Ovary (tissue), 9 donors: ENCODE results near the gene OR5D14. TPM values are rescaled to one million over a fixed set of nuclear protein-coding genes. Genes with fewer than 3 reads are reported as not detected.

Experiments
- DNase-seq, 5 donors: peaks; one replicate each; pipeline ENCODE4 v3.0.0-alpha.2; 2019 to 2020
- H3K27ac ChIP-seq, 2 donors: fragments of 200-600 bp; one replicate each; pipeline versions ENCODE4 v1.5.1 to v1.8.0; 2019 to 2022
- H3K27me3 ChIP-seq: fragments of 200-600 bp; one replicate; pipeline ENCODE4 v1.8.0; 2022
- H3K36me3 ChIP-seq: fragments of 200-600 bp; sonication (generic); one replicate; pipeline ENCODE4 v1.5.1; 2019
- H3K4me1 ChIP-seq: one replicate; pipeline ENCODE4 v1.8.1; 2013; ENCODE audit warnings: mild to moderate bottlenecking, moderate library complexity; ENCODE audit not compliant: insufficient read depth
- H3K4me3 ChIP-seq: fragments of 200-600 bp; sonication (generic); one replicate; pipeline ENCODE4 v1.5.1; 2017
- H3K9me3 ChIP-seq, 2 donors: fragments of 200-600 bp in 1 of 2; sonication (generic) in 1 of 2; one replicate each; pipeline versions ENCODE4 v1.5.1 to v1.8.1; 2013 to 2019; ENCODE audit warnings: mild to moderate bottlenecking in 1 of 2, moderate library complexity in 1 of 2
- CTCF ChIP-seq, 3 donors: fragments of 450-650 bp in 2 of 3; fragments of 200-600 bp in 1 of 3; IDR thresholded peaks; one replicate each; pipeline versions ENCODE4 v1.5.1 to v1.8.0; 2016 to 2022; ENCODE audit warnings: antibody characterized with exemption in 3 of 3, mild to moderate bottlenecking in 1 of 3
- EP300 ChIP-seq: sonication (generic); formaldehyde crosslinking; IDR thresholded peaks from one replicate; pipeline ENCODE4 v1.6.1; 2017; ENCODE audit warnings: antibody characterized with exemption
- POLR2A ChIP-seq: fragments of 450-650 bp; IDR thresholded peaks from one replicate; pipeline ENCODE4 v1.6.1; 2017; ENCODE audit warnings: antibody characterized with exemption, mild to moderate bottlenecking, moderate library complexity
- whole genome bisulfite sequencing, 3 donors: extraction: QIAGEN DNeasy Blood & Tissue Kit in 1 of 3; methylation state at CpG; one replicate each; pipeline versions ENCODE4 v1.1.5 to v1.1.7; 2013 to 2017; 5-methylcytosine and 5-hydroxymethylcytosine counted together
- intact Hi-C, 4 donors: fragments of 100-400 bp; cut with DNase I; formaldehyde crosslinking; loops; one replicate each; pipeline versions ENCODE4 v1.11.0 to v1.15.1; 2022 to 2023
- polyA plus RNA-seq, 2 donors: library from polyadenylated mRNA; stranded (reverse); fragments of 200-250 nt in 1 of 2; fragments of 350-450 nt in 1 of 2; fragmentation: Illumina TruSeq in 1 of 2; extraction: RNeasy Lipid Tissue Mini Kit (QIAGEN cat#74804) in 1 of 2; gene quantifications; one replicate each; pipeline ENCODE4 v1.2.3, GENCODE V29; 2013 to 2014
- total RNA-seq, 7 donors: library from RNA; depleted of rRNA in 2 of 7; stranded (reverse); fragments of >200 nt in 2 of 7; fragmentation: NEBNext Ultra II Directional in 3 of 7; extraction: Animal tissue kit (Norgen Biotek cat#: 25700) in 3 of 7; gene quantifications; one replicate each; pipeline versions ENCODE4 v1.1.0 to v1.2.4, GENCODE V29; 2016 to 2023
- donor health status: DM: no; HTN: no; CAD: no; lungs with moderate emphysema.
- donor health status: DM: no; HTN: no; CAD: no.
- donor health status: Bipolar disorder and iron deficiency.
- donor health status: DM: yes; HTN: yes; CAD: no.
- donor health status: DM: no; HTN: no; CAD: no.
- donor health status: DM: yes; HTN: yes; CAD: no.

OR5D14 gene
- total and polyA plus RNA-seq, 9 donors, result not detected

GRCh38 chr11:55811067-55811466 is 15.7 kb downstream of the OR5D14 start, which contains the start of gene OR5L1:
TSS of gene OR5L1 (plus strand) at chr11:55811367. CDS start at chr11:55811467, 100 bp downstream.
- H3K9me3 ChIP-seq, result no peaks in the 10 kb centered on the region
- TF ChIP-seq EP300 (no peak), CTCF (IDR thresholded peaks at IDR 0.05) (no peak), POLR2A (no peak)
- H3K36me3 ChIP-seq, result no peaks in the 10 kb centered on the region
- no peak within 1 kb of the TSS for H3K4me3 ChIP-seq
- no peak within 1 kb of the TSS for H3K27ac ChIP-seq
- no peak for DNase-seq
- H3K27me3 ChIP-seq, result no peaks in the 10 kb centered on the region
- intact Hi-C loops, result no loop called here
- H3K4me1 ChIP-seq, result no peaks in the 10 kb centered on the region
- 42 to 88% (median 85%) methylated on average over 1 of the region's 1 CpG for WGBS, 3 donors

- H3K4me3 ChIP-seq, result no peak within 1 kb of the TSS
- WGBS, 3 donors, result 80 to 82% (median 80%) methylated on average over 5 of the region's 5 CpGs
- TF ChIP-seq EP300 (no peak), CTCF (IDR thresholded peaks at IDR 0.05) (no peak), POLR2A (no peak)
- no peak for DNase-seq
- intact Hi-C loops, result no loop called here
- no peaks in the 10 kb centered on the region for H3K36me3 ChIP-seq
- H3K9me3 ChIP-seq, result no peaks in the 10 kb centered on the region
- no peak within 1 kb of the TSS for H3K27ac ChIP-seq
- no peaks in the 10 kb centered on the region for H3K4me1 ChIP-seq
- H3K27me3 ChIP-seq, result no peaks in the 10 kb centered on the region
Measured at GRCh38 chr11:55819330-55819729, 24.0 kb downstream of the OR5D14 start, which contains the start of gene OR5D18. TSS of gene OR5D18 (plus strand) at chr11:55819630. CDS start at chr11:55819630, 0 bp downstream.

- H3K27ac ChIP-seq, result no peak within 1 kb of the TSS
- H3K9me3 ChIP-seq, result no peaks in the 10 kb centered on the region
- intact Hi-C loops, result no loop called here
- TF ChIP-seq EP300 (no peak), CTCF (IDR thresholded peaks at IDR 0.05) (no peak), POLR2A (no peak)
- H3K4me1 ChIP-seq, result no peaks in the 10 kb centered on the region
- no peaks in the 10 kb centered on the region for H3K27me3 ChIP-seq
- no peak within 1 kb of the TSS for H3K4me3 ChIP-seq
- DNase-seq, result no peak
- no peaks in the 10 kb centered on the region for H3K36me3 ChIP-seq
Measured at GRCh38 chr11:55826919-55827318, 31.6 kb downstream of the OR5D14 start, which contains the start of gene OR5L2. TSS of gene OR5L2 (plus strand) at chr11:55827219. CDS start at chr11:55827219, 0 bp downstream.

GRCh38 chr11:55838452-55838851 is 43.1 kb downstream of the OR5D14 start, which contains the start of gene OR5D16:
TSS of gene OR5D16 (plus strand) at chr11:55838752. CDS start at chr11:55838752, 0 bp downstream.
- H3K4me1 ChIP-seq, result no peaks in the 10 kb centered on the region
- no peak within 1 kb of the TSS for H3K4me3 ChIP-seq
- no peak within 1 kb of the TSS for H3K27ac ChIP-seq
- H3K36me3 ChIP-seq, result no peaks in the 10 kb centered on the region
- H3K27me3 ChIP-seq, result no peaks in the 10 kb centered on the region
- 19 to 33% (median 21%) methylated on average over 3 of the region's 3 CpGs for WGBS, 3 donors
- TF ChIP-seq EP300, result no peak
- TF ChIP-seq POLR2A, result no peak
- no peak for TF ChIP-seq CTCF (IDR thresholded peaks at IDR 0.05)
- intact Hi-C loops, result no loop called here
- DNase-seq, result no peak
- H3K9me3 ChIP-seq, result no peaks in the 10 kb centered on the region

Other genes with a start within 250 kb of the OR5D14 start
- gene OR4C15, start 241.1 kb upstream of the OR5D14 start, total RNA-seq, result not detected
- gene OR4C15, start 241.1 kb upstream of the OR5D14 start, polyA plus RNA-seq, result not detected
- not detected for gene OR4C16, start 223.4 kb upstream of the OR5D14 start, total RNA-seq
- gene OR4C16, start 223.4 kb upstream of the OR5D14 start, polyA plus RNA-seq, result not detected
- gene OR4C11, start 187.9 kb upstream of the OR5D14 start, total RNA-seq, result not detected
- gene OR4C11, start 187.9 kb upstream of the OR5D14 start, polyA plus RNA-seq, result not detected
- not detected for gene OR4P4, start 160.4 kb upstream of the OR5D14 start, total RNA-seq
- gene OR4P4, start 160.4 kb upstream of the OR5D14 start, polyA plus RNA-seq, result not detected
- gene OR4S2, start 147.2 kb upstream of the OR5D14 start, total RNA-seq, result not detected
- gene OR4S2, start 147.2 kb upstream of the OR5D14 start, polyA plus RNA-seq, result not detected
- gene OR4C6, start 133.4 kb upstream of the OR5D14 start, total RNA-seq, result not detected
- gene OR4C6, start 133.4 kb upstream of the OR5D14 start, polyA plus RNA-seq, result not detected
- gene OR5D13, start 22.1 kb upstream of the OR5D14 start, total RNA-seq, result not detected
- gene OR5D13, start 22.1 kb upstream of the OR5D14 start, polyA plus RNA-seq, result not detected
- gene OR5L1, start 15.8 kb downstream of the OR5D14 start, total RNA-seq, result not detected
- not detected for gene OR5L1, start 15.8 kb downstream of the OR5D14 start, polyA plus RNA-seq
- gene OR5D18, start 24.1 kb downstream of the OR5D14 start, total RNA-seq, result not detected
- not detected for gene OR5D18, start 24.1 kb downstream of the OR5D14 start, polyA plus RNA-seq
- gene OR5L2, start 31.7 kb downstream of the OR5D14 start, total RNA-seq, result not detected
- gene OR5L2, start 31.7 kb downstream of the OR5D14 start, polyA plus RNA-seq, result not detected
- not detected for gene OR5D16, start 43.2 kb downstream of the OR5D14 start, total RNA-seq
- gene OR5D16, start 43.2 kb downstream of the OR5D14 start, polyA plus RNA-seq, result not detected
- not detected for gene TRIM51, start 87.7 kb downstream of the OR5D14 start, total RNA-seq
- not detected for gene TRIM51, start 87.7 kb downstream of the OR5D14 start, polyA plus RNA-seq
- not detected for gene OR5W2, start 119.0 kb downstream of the OR5D14 start, total RNA-seq
- gene OR5W2, start 119.0 kb downstream of the OR5D14 start, polyA plus RNA-seq, result not detected
- gene OR5I1, start 140.8 kb downstream of the OR5D14 start, total RNA-seq, result not detected
- gene OR5I1, start 140.8 kb downstream of the OR5D14 start, polyA plus RNA-seq, result not detected
- not detected for gene OR10AG1, start 174.4 kb downstream of the OR5D14 start, total RNA-seq
- not detected for gene OR10AG1, start 174.4 kb downstream of the OR5D14 start, polyA plus RNA-seq
- gene OR5F1, start 199.1 kb downstream of the OR5D14 start, total RNA-seq, result not detected
- gene OR5F1, start 199.1 kb downstream of the OR5D14 start, polyA plus RNA-seq, result not detected
- not detected for gene OR5AS1, start 232.1 kb downstream of the OR5D14 start, total RNA-seq
- not detected for gene OR5AS1, start 232.1 kb downstream of the OR5D14 start, polyA plus RNA-seq